GM20431 (cell line): ENCODE measurements around the gene FOXO3B.
"Not testable (repeated sequence)": the region's sequence is repeated elsewhere in the genome, so short reads cannot be mapped to it uniquely, and the experiment has no call there.

Source experiments
- in situ Hi-C: fragments of 300-500 bp; cut with MseI, MboI; formaldehyde crosslinking; loops from one replicate; pipeline ENCODE4 v1.15.0; 2020; ENCODE audit warnings: low sequenced_read_pairs; ENCODE audit not compliant: unreplicated experiment

Gene FOXO3B

DNA sequence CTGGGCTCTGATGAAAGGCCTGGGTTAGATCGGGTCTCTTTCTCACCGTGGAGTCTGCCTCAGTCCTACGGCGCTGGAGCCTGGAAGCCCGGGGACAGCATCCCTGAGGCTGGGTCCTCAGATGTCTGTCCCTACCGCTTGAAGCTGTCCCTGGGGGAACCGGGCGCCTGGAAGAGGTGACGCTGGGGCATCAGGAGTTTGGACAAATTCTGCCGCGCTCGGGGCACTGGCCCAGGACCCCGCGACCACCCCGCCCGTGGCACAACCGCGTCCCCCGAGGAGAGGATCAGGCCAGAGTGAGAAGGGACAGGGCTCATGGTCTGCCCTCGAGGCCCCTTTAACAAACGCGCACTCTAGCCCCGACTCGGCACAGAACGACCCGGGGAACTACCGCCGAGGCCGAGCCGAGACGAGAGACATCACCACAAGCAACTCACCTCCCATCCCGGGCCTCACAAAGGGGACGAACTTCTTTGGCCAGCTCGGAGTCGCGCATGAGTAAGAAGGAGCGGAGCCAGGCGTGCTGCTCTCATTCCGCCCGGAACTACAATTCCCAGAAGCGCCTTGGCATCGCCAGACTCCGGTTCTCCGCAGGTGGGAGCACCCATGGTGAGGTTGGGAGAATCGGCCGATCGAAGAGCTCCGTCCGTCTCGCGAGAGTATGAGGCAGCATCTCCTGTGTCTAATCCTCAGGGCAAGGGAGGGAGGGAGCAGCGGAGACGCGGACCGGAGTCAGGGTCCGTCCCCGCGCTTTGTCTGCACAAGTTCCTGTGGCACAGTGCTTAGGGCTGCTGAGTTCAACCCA is at the start of gene FOXO3B:
TSS of gene FOXO3B (minus strand) at position 548 of the 805 bp plus-strand sequence. CDS start 663 bp downstream, outside the sequence.
- in situ Hi-C loops, result not testable (repeated sequence)

DNA sequence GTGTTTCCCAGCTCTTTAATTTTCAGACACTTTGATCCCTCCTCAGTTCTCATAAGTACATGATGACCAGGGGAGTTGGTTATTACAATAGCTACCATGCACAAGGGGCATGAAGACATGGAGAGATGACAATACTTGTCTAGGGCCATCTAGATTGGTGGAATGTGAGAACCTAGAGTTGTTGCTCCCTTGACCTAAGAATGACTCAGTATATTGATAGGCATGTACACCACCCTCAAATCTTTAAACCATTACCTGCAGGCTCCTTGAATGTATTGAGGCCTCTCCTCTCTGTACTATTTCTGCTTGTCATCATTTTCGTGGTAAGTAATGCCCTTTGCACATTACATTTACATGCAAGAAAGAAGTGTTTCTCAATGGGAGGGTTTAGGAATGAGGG is 41.4 kb upstream of the FOXO3B start:
- in situ Hi-C loops, result not testable (repeated sequence)

DNA sequence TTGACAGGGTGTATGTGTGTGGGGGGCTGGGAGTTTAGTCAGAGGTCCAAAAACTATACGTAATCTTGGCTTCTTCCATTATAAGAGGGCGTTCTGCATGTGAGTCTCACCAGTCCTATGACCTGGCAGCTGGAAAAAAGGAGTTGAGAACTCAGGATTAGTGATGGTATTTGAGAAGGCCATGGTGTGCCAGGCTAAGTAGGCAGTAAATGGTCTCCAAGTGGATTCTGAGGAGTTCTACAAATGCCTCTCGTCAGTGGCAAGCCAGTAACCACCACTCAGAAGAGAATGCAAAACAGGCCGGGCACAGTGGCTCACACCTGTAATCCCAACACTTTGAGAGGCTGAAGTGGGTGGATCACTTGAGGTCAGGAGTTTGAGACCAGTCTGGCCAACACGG is 40.5 kb upstream of the FOXO3B start:
- in situ Hi-C loops, result not testable (repeated sequence)

DNA sequence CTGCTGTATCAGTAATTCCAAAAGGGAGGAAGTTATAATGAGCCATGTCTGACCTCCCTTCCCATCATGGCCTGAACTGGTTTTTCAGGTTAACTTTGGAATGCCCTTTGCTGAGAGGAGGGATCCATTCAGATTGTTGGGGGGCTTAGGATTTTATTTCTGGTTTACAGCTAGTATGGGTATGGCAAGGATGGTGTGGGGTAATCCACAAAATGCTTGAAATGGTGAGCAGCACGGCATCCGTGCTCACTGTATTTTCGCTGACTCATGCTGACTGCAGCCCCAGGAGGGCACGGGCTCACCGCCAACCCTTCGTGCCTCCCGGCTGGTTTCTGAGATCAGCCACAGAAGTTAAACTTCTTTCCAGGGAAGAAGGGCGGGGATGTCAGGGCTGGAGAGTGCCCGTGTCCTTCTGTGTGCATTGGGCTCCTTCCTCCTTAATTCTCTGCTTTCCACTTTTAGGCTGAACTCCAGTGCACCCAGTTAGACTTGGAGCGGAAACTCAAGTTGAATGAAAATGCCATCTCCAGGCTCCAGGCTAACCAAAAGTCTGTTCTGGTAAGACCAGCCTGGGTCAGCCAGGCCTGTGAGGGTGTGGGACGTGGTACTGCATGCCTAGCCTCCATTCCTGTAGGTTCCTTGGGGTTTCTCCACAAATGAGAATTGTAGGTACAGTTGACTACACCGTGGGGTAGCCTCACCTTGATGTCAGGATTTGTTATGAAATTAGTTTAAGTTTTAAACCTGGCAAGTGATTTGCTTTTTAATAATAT is 39.8 kb upstream of the FOXO3B start:
- in situ Hi-C loops, result not testable (repeated sequence)

DNA sequence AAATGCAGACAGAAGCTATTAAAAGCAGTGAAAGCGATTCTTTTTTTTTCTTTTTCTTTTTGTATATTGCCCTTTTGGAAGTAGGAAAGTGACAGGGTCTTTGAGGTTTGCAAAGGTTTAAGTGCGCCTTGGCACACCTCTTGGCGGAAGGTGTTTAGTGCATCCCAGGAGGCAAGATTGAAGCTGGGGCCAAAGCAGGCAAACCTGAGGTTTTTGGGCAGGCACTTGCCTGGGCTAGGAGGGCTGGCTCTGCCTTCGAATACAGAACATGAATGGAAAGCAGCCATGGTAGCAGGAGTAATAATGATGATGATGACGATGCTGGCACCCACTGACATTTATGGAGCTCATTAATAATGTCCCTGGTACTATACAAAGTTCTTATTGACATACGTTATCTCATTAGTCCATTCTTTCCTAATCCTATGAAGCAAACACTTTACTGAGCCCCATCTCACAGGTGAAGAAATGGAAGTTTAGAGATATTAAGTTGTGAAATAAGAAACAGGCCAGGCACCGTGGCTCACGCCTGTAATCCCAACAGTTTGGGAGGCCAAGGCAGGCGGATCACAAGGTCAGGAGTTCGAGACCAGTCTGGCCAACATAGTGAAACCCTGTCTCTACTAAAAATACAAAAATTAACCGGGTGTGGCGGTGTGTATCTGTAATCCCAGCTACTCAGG is 37.5 kb upstream of the FOXO3B start:
- in situ Hi-C loops, result not testable (repeated sequence)

DNA sequence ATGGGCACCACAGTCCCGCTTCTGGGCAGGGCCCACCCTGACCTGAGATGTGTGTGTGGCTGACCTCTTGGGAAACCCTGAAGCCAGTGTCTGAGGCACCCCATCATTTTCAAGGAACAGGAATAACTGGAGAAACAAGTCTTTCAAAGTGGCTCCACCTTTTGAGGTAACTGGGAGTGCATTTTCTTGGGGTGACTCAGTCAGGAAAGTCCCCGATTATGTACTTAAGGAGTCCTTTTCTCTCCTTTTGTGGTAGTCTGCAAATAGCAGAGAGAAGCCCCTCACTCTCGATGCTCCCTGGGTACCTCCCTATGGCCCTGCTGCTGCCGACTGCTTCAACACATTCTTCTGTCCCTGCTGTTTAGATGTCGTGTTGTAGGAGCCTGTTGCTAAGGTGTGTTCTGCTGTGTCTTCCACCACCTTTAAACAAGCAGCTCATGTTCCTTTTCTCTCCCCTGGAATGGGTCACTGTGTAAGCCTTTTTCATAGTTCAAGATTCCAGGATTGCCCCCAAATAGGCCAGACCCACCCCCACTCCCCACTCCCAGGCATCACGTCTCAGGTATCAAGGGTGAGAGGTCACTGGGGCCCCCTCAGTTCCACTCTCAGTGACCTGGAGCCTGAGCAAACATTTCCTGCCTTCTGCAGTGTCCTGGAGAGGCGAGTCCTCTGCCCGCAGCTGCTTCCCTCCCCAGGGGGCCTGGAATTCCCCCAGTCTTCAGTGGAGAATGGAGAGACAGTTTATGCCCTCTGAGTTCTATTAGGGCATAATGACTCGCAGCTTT is 36.7 kb upstream of the FOXO3B start:
- in situ Hi-C loops, result not testable (repeated sequence)

DNA sequence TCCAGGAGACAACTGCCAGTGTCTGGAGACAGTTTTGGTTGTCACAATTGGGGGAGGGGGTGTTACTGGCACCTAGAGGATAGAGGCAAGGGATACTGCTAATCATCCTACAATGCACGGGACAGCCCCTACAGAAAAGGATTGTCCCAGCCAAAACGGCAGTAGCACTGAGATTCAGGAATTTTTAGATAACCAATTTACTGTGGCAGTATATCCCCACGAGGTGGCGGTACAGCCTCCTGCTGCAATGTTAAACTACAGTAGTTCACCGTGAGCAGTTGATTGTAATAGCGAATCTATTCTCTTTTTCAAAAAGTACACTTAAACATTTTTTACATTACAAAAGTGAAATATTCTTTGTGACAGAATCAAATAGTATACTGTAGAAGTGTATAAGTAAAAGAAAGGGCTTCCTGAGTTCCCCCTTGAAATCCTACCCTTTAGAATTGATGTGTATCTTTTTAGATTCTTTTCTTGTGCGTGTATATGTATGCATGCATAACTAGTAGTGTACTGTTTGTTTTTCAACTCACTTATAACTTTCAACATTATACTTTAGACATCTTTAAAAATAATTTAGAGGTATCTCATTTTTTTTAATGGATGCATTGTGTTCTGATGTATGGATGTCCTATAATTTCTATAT is 30.4 kb upstream of the FOXO3B start:
- in situ Hi-C loops, result not testable (repeated sequence)

DNA sequence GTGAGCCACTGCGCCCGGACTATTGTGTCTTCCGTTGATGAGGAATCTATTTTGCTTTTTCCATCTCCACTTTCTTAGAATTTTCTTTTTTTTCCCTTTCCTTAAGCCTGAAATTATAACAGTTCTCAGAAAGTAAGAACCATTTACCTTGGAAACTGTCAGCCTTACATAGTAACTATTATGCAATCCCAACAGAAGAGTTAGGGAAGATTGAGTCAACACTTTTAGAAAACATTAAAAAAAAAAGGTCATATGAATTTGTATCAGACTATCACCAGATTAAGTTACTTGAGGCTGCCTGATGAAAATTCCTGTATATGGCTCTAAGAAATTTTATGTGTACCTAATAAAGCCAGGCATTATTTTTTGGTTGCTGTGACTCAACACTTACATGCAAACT is 26.1 kb upstream of the FOXO3B start:
- in situ Hi-C loops, result not testable (repeated sequence)

DNA sequence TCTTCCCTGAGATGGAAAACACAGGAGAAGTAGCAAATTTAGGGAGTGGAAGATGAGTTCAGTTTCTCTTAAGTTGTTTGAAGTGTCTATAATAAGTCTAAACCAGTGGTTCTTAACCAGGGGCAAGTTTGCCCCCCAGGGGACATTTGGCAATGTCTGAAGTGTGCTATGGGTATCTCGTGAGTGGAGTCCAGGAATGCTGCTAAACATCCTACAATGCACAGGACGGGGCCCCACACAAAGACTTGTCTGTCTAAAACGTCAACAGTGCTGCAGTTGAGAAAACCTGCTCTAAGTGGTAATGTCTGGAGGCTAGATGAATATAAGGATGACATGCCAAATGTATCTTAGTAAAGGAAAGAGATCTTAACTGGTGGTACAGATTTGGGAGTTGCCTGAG is 23.8 kb upstream of the FOXO3B start:
- in situ Hi-C loops, result not testable (repeated sequence)

DNA sequence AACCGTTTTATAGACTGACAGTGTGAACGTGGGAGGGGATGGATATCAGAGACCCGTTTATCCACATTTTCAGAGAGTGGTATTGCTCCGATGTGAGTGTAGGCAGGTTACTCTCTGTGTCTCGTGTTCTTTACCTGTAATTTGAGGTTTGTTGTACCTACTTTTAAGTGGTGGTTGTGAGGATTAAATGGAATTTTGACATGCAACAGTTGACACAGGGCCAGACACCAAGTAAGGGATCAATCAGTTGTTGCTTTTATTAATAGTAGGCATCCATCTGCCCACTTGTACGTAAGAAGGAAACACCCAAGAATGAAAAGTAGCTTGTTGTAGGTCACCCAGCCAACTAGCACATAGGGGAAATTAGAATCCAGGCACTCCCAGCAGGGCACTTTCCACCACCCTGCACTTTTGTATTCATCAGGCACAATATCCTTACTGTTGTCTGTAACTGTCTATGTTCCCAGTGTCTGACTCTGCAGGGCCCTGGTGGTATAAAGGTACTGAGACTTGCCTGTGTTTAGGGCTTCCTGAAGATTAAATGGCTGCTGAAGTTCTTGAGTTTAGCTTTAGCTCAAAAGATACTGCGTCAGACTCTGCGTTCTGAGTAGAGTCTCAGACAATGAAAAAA is 16.5 kb upstream of the FOXO3B start:
- in situ Hi-C loops, result not testable (repeated sequence)

DNA sequence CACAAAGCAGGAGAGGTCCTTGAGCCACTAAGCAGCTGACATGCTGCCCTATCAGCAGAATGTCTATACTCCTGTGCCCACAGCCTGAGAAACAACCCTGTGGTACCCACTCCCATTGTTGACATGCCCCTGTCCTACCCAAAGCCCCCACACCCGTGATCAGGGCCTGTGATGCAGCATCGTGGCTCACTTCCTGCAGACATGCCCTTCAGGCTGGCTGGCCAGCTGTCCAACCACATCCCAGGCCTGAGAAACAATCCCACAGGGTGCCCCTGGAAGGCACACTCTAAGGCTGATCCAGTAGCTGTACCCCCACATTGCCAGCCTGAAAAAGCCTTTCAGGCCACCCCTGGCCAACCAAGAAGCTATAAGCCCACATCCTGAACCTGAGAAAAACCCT is 13.0 kb upstream of the FOXO3B start:
- in situ Hi-C loops, result not testable (repeated sequence)

DNA sequence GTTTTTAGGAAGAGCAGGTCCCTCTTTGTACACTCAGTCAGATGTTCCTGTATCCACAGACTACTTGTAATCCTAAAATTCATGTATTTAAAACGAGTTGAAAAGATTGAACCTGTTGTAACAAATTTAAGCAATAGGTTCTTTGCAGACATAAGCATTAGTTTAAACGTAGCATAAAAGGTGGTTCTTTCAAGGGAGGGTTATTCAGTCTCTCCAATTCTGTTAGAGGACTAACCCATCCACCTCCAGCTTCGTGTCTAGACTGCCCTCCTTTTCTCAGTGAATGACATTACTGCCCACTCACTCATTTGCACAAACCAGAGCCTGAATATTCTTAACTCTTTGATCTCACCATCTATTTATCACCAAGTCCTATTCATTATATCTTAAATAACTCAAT is 554 bp upstream of the FOXO3B start:
- in situ Hi-C loops, result not testable (repeated sequence)

DNA sequence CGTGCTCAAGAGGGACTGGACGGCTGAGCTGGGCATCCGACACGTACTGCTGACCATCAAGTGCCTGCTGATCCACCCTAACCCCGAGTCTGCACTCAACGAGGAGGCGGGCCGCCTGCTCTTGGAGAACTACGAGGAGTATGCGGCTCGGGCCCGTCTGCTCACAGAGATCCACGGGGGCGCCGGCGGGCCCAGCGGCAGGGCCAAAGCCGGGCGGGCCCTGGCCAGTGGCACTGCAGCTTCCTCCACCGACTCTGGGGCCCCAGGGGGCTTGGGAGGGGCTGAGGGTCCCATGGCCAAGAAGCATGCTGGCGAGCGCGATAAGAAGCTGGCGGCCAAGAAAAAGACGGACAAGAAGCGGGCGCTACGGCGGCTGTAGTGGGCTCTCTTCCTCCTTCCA is 4.7 kb downstream of the FOXO3B start:
- in situ Hi-C loops, result not testable (repeated sequence)

DNA sequence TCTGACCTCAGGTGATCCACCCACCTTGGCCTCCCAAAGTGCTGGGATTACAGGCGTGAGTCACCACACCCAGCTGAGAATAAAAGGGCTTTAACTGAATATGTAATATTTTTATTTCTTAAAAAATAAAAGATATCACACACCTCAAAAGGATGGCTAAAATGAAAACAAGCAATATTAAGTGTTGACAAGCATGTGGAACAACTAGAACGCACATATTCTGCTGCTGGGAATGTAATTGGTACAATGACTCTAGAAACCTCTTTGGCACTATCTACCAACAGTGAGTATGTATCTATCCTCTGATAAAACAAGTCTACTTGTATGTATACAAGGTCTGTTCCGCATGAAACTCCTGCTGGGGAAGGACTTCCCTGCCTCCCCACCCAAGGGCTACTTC is 5.2 kb downstream of the FOXO3B start:
- in situ Hi-C loops, result not testable (repeated sequence)

DNA sequence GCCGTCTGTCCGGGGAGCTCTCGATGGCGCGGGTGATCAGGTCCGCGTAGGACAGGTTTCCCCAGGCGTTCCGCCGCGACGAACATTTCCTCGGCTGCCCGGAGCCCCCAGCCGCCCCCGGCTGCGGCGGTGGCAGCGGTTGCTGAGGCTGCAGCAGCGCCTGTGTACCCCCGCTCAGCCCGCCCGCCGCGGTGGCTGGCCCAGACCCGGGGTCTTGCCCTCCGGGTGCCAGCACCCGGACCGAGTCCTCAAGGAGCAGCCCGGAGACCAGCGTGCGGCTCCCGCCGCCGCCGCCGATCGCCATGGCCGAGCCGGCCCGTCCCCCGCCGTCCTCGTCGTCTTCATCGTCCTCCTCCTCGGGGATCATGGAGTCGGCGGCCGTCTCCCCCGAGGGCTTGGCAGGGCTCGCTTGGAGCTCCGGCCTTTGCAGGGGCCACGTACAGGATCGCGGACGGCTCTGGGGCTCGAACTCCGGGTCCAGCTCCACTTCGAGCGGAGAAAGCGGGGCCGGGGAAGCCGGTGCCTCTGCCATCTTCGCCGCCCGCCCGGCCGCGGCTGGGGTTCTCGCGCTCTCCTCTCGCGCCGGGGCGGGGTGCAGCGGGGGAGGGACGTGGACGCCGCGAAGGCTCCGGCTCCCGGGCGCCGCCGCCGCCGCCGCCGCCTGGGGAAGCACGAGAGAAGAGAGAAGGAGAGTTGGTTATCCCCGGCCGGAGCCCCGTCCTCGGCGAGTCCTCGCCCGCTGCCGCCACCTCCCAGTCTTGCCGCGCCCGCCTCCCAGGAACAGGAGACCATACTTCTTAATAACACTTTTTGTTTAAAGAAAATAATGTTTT is 9.5 kb downstream of the FOXO3B start:
- in situ Hi-C loops, result not testable (repeated sequence)

DNA sequence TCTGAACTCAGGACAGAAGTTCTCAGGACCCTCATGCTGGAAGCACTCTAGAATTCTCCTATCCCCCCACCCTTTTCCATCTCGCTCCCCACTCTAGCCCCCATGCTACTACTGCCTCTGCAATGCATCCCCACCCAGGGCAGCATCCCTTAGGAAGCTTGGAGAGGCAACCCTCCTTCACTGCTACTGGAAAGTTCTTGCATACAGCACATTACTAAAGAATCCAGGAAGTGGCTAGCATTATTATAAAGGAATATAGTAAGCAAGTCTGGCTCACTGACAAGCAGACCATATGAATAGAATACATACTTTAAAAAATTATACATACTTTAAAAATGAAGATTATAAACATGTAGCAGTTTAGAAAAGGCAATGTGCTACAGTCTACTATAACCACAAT is 13.5 kb downstream of the FOXO3B start:
- in situ Hi-C loops, result not testable (repeated sequence)

DNA sequence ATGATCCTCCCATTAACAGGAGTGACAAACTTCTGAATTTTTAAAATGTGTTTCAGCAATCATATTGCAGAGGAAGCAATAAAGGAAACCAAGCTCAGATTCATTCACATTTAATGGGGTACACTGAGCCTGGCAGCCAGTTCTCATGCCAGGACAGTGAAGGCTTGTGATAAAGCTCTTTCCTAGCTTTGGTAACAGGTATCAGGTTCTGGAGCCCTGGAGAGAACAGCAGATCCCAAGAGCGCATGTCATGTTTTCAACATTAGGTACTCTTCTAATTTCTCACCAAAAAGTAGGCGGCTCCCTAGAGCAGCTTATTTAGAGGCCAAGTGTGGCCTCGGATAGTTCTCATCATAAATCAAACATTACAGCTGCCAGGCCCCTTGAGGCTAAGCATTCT is 14.6 kb downstream of the FOXO3B start:
- in situ Hi-C loops, result not testable (repeated sequence)

DNA sequence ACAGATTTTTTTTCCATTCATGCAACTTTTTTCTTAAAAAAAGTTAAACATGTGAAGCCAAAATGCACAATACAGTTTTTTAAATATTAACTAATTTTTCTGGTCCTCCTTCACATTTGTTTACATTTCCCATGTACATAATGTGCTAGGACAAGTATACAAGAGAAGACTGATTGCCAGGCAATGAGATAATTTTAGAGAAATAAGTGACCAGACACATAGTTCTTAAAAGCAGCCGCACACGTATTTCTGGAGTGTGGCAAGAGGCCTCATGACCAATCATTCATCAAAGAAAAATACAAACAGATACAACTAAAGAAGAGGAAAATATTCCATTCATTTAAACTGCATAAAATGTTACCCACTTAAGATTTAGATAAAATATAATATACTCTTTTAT is 15.8 kb downstream of the FOXO3B start:
- in situ Hi-C loops, result not testable (repeated sequence)
